ENCODE measurements around the gene MPZL2. TPM values are rescaled to one million over a fixed set of nuclear protein-coding genes. Genes with fewer than 3 reads are reported as not detected.

MPZL2 gene
- polyA plus RNA-seq, 4 donors, result 18.4 to 28.5 (median 21.8) TPM

GRCh38 chr11:118205606-118206378 lies 58.3 kb downstream of the MPZL2 start:
- no peak for DNase-seq (ENCODE audit: low read depth in 4 of 4, low spot score in 2 of 4)

Other genes starting within 250 kb of the MPZL2 start
- 10 to 100 TPM; 25.8 to 39.6 (median 32.0) TPM for gene TMPRSS4, start 187.2 kb downstream of the MPZL2 start, polyA plus RNA-seq (ENCODE audit: insufficient read length in 4 of 4)
- under 1 TPM; 0.05 to 0.30 (median 0.12) TPM for gene SMIM35, start 177.3 kb downstream of the MPZL2 start, polyA plus RNA-seq (ENCODE audit: insufficient read length in 4 of 4)
- 1 to 10 TPM; 1.0 to 1.9 (median 1.5) TPM for gene SCN4B, start 111.5 kb downstream of the MPZL2 start, polyA plus RNA-seq (ENCODE audit: insufficient read length in 4 of 4)
- gene SCN2B, start 87.7 kb downstream of the MPZL2 start, polyA plus RNA-seq (ENCODE audit: insufficient read length in 4 of 4), result 1 to 10 TPM; 3.9 to 5.7 (median 4.7) TPM
- gene JAML, start 39.3 kb downstream of the MPZL2 start, polyA plus RNA-seq (ENCODE audit: insufficient read length in 4 of 4), result 1 to 10 TPM; 2.2 to 3.2 (median 2.7) TPM
- gene MPZL3, start 11.9 kb downstream of the MPZL2 start, polyA plus RNA-seq (ENCODE audit: insufficient read length in 4 of 4), result 1 to 10 TPM; 4.2 to 6.9 (median 5.2) TPM
- gene CD3E, start 40.4 kb upstream of the MPZL2 start, polyA plus RNA-seq (ENCODE audit: insufficient read length in 4 of 4), result under 1 TPM; 0.28 to 0.51 (median 0.38) TPM
- gene CD3D, start 78.4 kb upstream of the MPZL2 start, polyA plus RNA-seq (ENCODE audit: insufficient read length in 4 of 4), result under 1 TPM in 2 of 4 donors, not detected in 2; 0.22 to 0.38 TPM
- gene CD3G, start 80.0 kb upstream of the MPZL2 start, polyA plus RNA-seq (ENCODE audit: insufficient read length in 4 of 4), result under 1 TPM; 0.18 to 0.24 (median 0.21) TPM
- gene UBE4A, start 95.3 kb upstream of the MPZL2 start, polyA plus RNA-seq (ENCODE audit: insufficient read length in 4 of 4), result 10 to 100 TPM; 30.2 to 50.1 (median 39.8) TPM
- 100 to 1,000 TPM; 381 to 539 (median 454) TPM for gene ATP5MG, start 137.3 kb upstream of the MPZL2 start, polyA plus RNA-seq (ENCODE audit: insufficient read length in 4 of 4)
- gene KMT2A, start 172.2 kb upstream of the MPZL2 start, polyA plus RNA-seq (ENCODE audit: insufficient read length in 4 of 4), result 10 to 100 TPM; 31.8 to 54.5 (median 44.2) TPM

Data from left renal cortex interstitium (tissue), 4 donors.